B cell (primary cell): Measurements from ENCODE around the gene TOR2A. TPM values are rescaled to one million over a fixed set of nuclear protein-coding genes. Genes with fewer than 3 reads are reported as not detected.

Source experiments
- ATAC-seq: fragments of 200-7000 bp; cut with Tn5 transposase; one replicate; pipeline ENCODE4 v1.10.0; 2021; ENCODE audit warnings: low read depth, mild to moderate bottlenecking, moderate number of reproducible peaks, moderate library complexity
- CTCF ChIA-PET: fragments of 350-600 bp; sonication (Branson Sonifier 250); formaldehyde crosslinking; loops from one replicate; lab custom pipeline; 2021; ENCODE audit warnings: antibody characterized with exemption, inconsistent platforms; lab: Charles Lee
- POLR2A ChIA-PET: fragments of 350-600 bp; sonication (Branson Sonifier 250); formaldehyde crosslinking; loops from one replicate; lab custom pipeline; 2021; ENCODE audit warnings: antibody characterized with exemption; lab: Charles Lee
- DNase-seq: peaks from one replicate; pipeline ENCODE4 v3.0.0; 2013
- H2AFZ ChIP-seq: 2 replicates; pipeline ENCODE4 v1.6.1; 2012; ENCODE audit warnings: mild to moderate bottlenecking, low read depth, low read length; ENCODE audit not compliant: insufficient read depth, poor library complexity, severe bottlenecking
- H3K27ac ChIP-seq, 2 donors: 1 replicate in 1 of 2; 2 replicates in 1 of 2; pipeline ENCODE4 v1.5.1; 2012 to 2013; ENCODE audit warnings: low read length in 2 of 2, mild to moderate bottlenecking in 2 of 2, moderate library complexity in 1 of 2
- H3K27me3 ChIP-seq, 4 experiments: fragments of 200-600 bp in 1 of 4; sonication (generic) in 1 of 4; replicated peaks in 1 of 4; 1 replicate in 2 of 4; 2 replicates in 2 of 4; pipeline versions ENCODE4 v1.6.1 to v1.7.0; 2013 to 2016; ENCODE audit warnings: low read length in 3 of 4, mild to moderate bottlenecking in 2 of 4, mixed read lengths in 1 of 4, moderate library complexity in 1 of 4; ENCODE audit not compliant: insufficient read depth in 4 of 4, control insufficient read depth in 3 of 4; ENCODE audit errors: control extremely low read depth in 1 of 4
- H3K36me3 ChIP-seq, 2 experiments: replicated peaks in 1 of 2; 1 replicate in 1 of 2; 2 replicates in 1 of 2; pipeline versions ENCODE4 v1.6.1 to v1.7.1; 2013; ENCODE audit warnings: low read length in 1 of 2; ENCODE audit not compliant: insufficient read depth in 2 of 2, control insufficient read depth in 1 of 2; ENCODE audit errors: control extremely low read depth in 1 of 2, extremely low read depth in 1 of 2
- H3K4me1 ChIP-seq, 2 donors: fragments of 200-600 bp in 1 of 2; sonication (generic) in 1 of 2; 1 replicate in 1 of 2; 2 replicates in 1 of 2; pipeline versions ENCODE4 v1.5.1 to v1.6.1; 2013 to 2017; ENCODE audit warnings: low read length in 2 of 2; ENCODE audit not compliant: control insufficient read depth in 2 of 2, insufficient read depth in 2 of 2
- H3K4me2 ChIP-seq: replicated peaks from 2 replicates; pipeline ENCODE3; 2012; ENCODE audit warnings: mild to moderate bottlenecking, low read depth, low read length; ENCODE audit not compliant: poor library complexity, severe bottlenecking
- H3K4me3 ChIP-seq, 5 experiments: fragments of 200-600 bp in 1 of 5; sonication (generic) in 1 of 5; 1 replicate in 3 of 5; 2 replicates in 2 of 5; pipeline versions ENCODE4 v1.5.1 to v1.7.0; 2011 to 2016; ENCODE audit warnings: low read length in 4 of 5, mild to moderate bottlenecking in 4 of 5, low read depth in 2 of 5, control low read depth in 1 of 5, moderate library complexity in 1 of 5; ENCODE audit not compliant: insufficient read depth in 1 of 5; ENCODE audit errors: control extremely low read depth in 1 of 5, extremely low read depth in 1 of 5
- H3K79me2 ChIP-seq: fragments of 200-600 bp; sonication (generic); one replicate; pipeline ENCODE4 v1.6.0; 2016; ENCODE audit warnings: low read length; ENCODE audit not compliant: control insufficient read depth, insufficient read depth
- H3K9ac ChIP-seq: fragments of 200-600 bp; sonication (generic); 2 replicates; pipeline ENCODE4 v1.6.1; 2017; ENCODE audit warnings: mild to moderate bottlenecking, low read length, moderate library complexity
- H3K9me3 ChIP-seq, 3 donors: one replicate each; pipeline versions ENCODE4 v1.6.1 to v1.7.1; 2013; ENCODE audit warnings: low read length in 2 of 3; ENCODE audit not compliant: control insufficient read depth in 2 of 3, insufficient read depth in 1 of 3; ENCODE audit errors: control extremely low read depth in 1 of 3
- H4K20me1 ChIP-seq: 2 replicates; pipeline ENCODE4 v1.6.0; 2012; ENCODE audit warnings: mild to moderate bottlenecking, low read length; ENCODE audit not compliant: insufficient read depth, control insufficient read depth, poor library complexity, severe bottlenecking
- H3K27ac Mint-ChIP-seq: one replicate; pipeline ENCODE4 v1.8.0; 2021; ENCODE audit warnings: mixed read lengths
- H3K27me3 Mint-ChIP-seq: one replicate; pipeline ENCODE4 v1.8.0; 2021; ENCODE audit warnings: mixed read lengths
- H3K4me1 Mint-ChIP-seq: one replicate; pipeline ENCODE4 v1.8.0; 2021; ENCODE audit warnings: mixed read lengths
- H3K4me3 Mint-ChIP-seq: one replicate; pipeline ENCODE4 v1.8.0; 2021; ENCODE audit warnings: mixed read lengths
- H3K9me3 Mint-ChIP-seq: one replicate; pipeline ENCODE4 v1.8.0; 2022; ENCODE audit warnings: mixed read lengths; ENCODE audit not compliant: insufficient read depth
- EZH2 ChIP-seq: IDR thresholded peaks from 2 replicates; pipeline ENCODE4 v1.6.1; 2012; ENCODE audit warnings: borderline replicate concordance, low read depth, mild to moderate bottlenecking, moderate library complexity, low read length; ENCODE audit not compliant: insufficient read depth, poor library complexity, severe bottlenecking
- WGBS: methylation state at CpG from one replicate; pipeline ENCODE4 v1.1.5; 2013; ENCODE audit warnings: missing lambda C conversion rate; ENCODE audit not compliant: insufficient coverage; 5-methylcytosine and 5-hydroxymethylcytosine counted together
- intact Hi-C: fragments of 100-400 bp; cut with micrococcal nuclease; formaldehyde crosslinking; loops from one replicate; pipeline ENCODE4 v1.10.0; 2022
- polyA plus RNA-seq: library from polyadenylated mRNA; depleted of rRNA; stranded (reverse); fragments of >200 nt; gene quantifications from 2 replicates; pipeline ENCODE4 v1.2.3, GENCODE V29; 2012
- total RNA-seq, 2 donors: library from RNA; stranded (reverse); fragments of 120-200 nt in 1 of 2; gene quantifications; 1 replicate in 1 of 2; 2 replicates in 1 of 2; pipeline versions ENCODE4 v1.2.3 to v1.2.4, GENCODE V29; 2013 to 2022
- TF ChIP-seq, protein P1 (sequence below): fragments of 200-600 bp; IDR thresholded peaks from one replicate; pipeline ENCODE4 v1.8.0; 2022; ENCODE audit warnings: antibody characterized with exemption, mild to moderate bottlenecking

TOR2A gene
- total and polyA plus RNA-seq, 2 donors (not counting 1 experiment from before 2014, with no cell fraction given), result 15.8 to 26.5 TPM

DNA sequence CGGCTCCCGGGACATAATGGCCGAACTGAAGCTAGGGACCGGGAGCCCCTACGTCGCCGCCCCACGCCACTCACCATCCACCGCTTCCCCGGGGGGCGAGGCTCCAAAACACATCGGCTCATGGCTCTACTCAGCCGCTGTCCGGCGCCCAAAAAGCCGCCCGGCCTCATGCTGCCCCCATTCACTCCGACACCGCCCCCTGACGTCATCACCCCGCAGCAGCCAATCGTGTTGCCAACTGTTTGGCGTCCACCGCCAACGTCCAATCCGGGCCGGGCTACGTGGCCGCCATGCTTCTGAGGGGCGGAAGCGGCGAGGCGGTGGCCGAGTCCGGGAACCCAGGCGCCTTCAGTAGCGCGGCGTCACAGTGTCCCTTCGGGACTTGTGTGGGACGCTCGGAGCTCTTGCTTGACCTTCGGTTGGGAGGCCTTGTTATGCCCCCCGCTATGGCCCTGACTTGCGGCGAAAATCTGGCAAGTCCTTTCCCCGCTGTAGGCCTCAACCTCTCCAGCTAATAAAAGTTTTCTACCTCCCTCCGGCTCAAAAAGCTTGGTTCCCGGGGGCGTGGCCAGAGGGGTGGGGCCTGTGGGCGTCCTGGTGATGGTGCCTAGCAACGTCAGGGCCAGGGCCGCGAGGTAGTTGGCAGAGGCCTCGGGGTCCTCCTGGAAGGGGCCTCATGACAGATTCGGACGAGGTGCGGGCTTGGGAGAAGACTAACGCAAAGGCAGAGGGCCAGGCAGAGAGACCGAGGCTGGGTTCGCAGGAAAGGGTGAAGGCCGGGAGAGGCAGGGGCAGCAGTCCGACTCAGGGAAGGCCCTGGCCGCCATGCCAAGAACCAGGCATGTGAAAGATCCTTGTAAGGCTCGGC is 19.4 kb downstream of the TOR2A start, which contains the start of the genes PTRH1 and TTC16:
Gene PTRH1 (minus strand): TSS at position 194 of the 868 bp plus-strand sequence. CDS start 24 bp downstream, at position 170.
Gene TTC16 (plus strand): TSS at position 610 of the 868 bp plus-strand sequence. CDS start 67 bp downstream, at position 677.
- Histone ChIP-seq H3K4me2 (peak within 1 kb of the TSS; percentile 96), H3K4me3 (peak within 1 kb of the TSS; percentile 16 to 90 (median 66)), H4K20me1 (no peaks in the 10 kb centered on the region), H3K36me3 (no peaks in the 10 kb centered on the region), H3K27ac (peak within 1 kb of the TSS; percentile 35 to 81), H3K4me1 (peaks cover 9 to 16% of the 10 kb centered on the region in 2 donors), H3K9ac (peak within 1 kb of the TSS; percentile 77), H3K79me2 (peaks cover 3% of the 10 kb centered on the region), H2AFZ (peak within 1 kb of the TSS; percentile 88), H3K27me3 (no peaks in the 10 kb centered on the region), H3K9me3 (no peaks in the 10 kb centered on the region)
- POLR2A ChIA-PET, result interaction anchor here (0.6 to 1.6 kb wide), 3 partner anchors 13 to 1467 kb away, joined by 3 to 8 read pairs (median 4); partner anchors contain the start of gene TOR2A
- H3K4me1 Mint-ChIP-seq, result peaks cover 26% of the 10 kb centered on the region
- DNase-seq (peak; percentile 98), ATAC-seq (peak; percentile 95)
- H3K4me3 Mint-ChIP-seq, result peak within 1 kb of the TSS; percentile 97
- intact Hi-C loops, result loop anchor here (1.0 to 5.0 kb wide), 10 partner anchors 16 to 1167 kb away; partner anchors contain the start of genes FPGS, KYAT1, LRRC8A and LRSAM1
- CTCF ChIA-PET, result interaction anchor here (0.7 to 2.9 kb wide), 6 partner anchors 19 to 206 kb away, joined by 3 to 26 read pairs (median 4); partner anchors contain the start of gene TOR2A
- WGBS, result 9% methylated on average over 63 of the region's 65 CpGs
- no peaks in the 10 kb centered on the region for H3K9me3 Mint-ChIP-seq
- peak within 1 kb of the TSS; percentile 90 for H3K27ac Mint-ChIP-seq
- H3K27me3 Mint-ChIP-seq, result no peaks in the 10 kb centered on the region
- no peak for TF ChIP-seq EZH2
- TF ChIP-seq, protein P1, sequence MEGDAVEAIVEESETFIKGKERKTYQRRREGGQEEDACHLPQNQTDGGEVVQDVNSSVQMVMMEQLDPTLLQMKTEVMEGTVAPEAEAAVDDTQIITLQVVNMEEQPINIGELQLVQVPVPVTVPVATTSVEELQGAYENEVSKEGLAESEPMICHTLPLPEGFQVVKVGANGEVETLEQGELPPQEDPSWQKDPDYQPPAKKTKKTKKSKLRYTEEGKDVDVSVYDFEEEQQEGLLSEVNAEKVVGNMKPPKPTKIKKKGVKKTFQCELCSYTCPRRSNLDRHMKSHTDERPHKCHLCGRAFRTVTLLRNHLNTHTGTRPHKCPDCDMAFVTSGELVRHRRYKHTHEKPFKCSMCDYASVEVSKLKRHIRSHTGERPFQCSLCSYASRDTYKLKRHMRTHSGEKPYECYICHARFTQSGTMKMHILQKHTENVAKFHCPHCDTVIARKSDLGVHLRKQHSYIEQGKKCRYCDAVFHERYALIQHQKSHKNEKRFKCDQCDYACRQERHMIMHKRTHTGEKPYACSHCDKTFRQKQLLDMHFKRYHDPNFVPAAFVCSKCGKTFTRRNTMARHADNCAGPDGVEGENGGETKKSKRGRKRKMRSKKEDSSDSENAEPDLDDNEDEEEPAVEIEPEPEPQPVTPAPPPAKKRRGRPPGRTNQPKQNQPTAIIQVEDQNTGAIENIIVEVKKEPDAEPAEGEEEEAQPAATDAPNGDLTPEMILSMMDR, result no peak
